ENCODE measurements around the gene GLI3. TPM values are rescaled to one million over a fixed set of nuclear protein-coding genes. Genes with fewer than 3 reads are reported as not detected.

The GLI3 gene
- total and polyA plus RNA-seq, 2 of the 8 experiments (the other 6 are each of a cell fraction or from before 2014, with no cell fraction given) = 8.0 to 31.1 TPM

- no peak for TF ChIP-seq CHD7 (IDR thresholded peaks at IDR 0.05; ENCODE audit: insufficient replicate concordance, low read length)
These were observed 25.1 kb downstream of the GLI3 start (continued) for GRCh38 chr7:42211938-42212337.
